Neural cell (in vitro differentiated cells): ENCODE data around the gene SRRM1.
"Not testable (repeated sequence)": the region's sequence is repeated elsewhere in the genome, so short reads cannot be mapped to it uniquely, and the experiment has no call there.

Source experiments
- CTCF ChIP-seq: fragments of 450-650 bp; IDR thresholded peaks from 2 replicates; pipeline ENCODE4 v1.5.1; 2014; ENCODE audit warnings: antibody characterized with exemption, mild to moderate bottlenecking, moderate library complexity; ENCODE audit not compliant: poor library complexity, severe bottlenecking
- EP300 ChIP-seq: fragments of 450-650 bp; conservative IDR thresholded peaks from 2 replicates; pipeline ENCODE4 v1.6.1; 2014; ENCODE audit warnings: antibody characterized with exemption, mild to moderate bottlenecking, moderate library complexity; ENCODE audit not compliant: poor library complexity, severe bottlenecking
- EZH2 ChIP-seq: fragments of 200-600, 300-800 bp; shearing (Covaris generic), sonication (generic); IDR thresholded peaks from 2 replicates; pipeline ENCODE4 v1.6.1; 2014; ENCODE audit warnings: antibody characterized with exemption, low read length, borderline replicate concordance, mild to moderate bottlenecking; ENCODE audit not compliant: insufficient read depth, poor library complexity, severe bottlenecking
- MXI1 ChIP-seq: fragments of 450-650 bp; conservative IDR thresholded peaks from 2 replicates; pipeline ENCODE4 v1.6.1; 2014; ENCODE audit warnings: antibody characterized with exemption, mild to moderate bottlenecking; ENCODE audit not compliant: poor library complexity, severe bottlenecking
- POLR2AphosphoS5 ChIP-seq: IDR thresholded peaks from 2 replicates; pipeline ENCODE4 v1.6.1; 2012
- REST ChIP-seq: IDR thresholded peaks from 2 replicates; pipeline ENCODE4 v1.6.1; 2012; ENCODE audit warnings: borderline replicate concordance
- SMC3 ChIP-seq: fragments of 450-650 bp; conservative IDR thresholded peaks from 2 replicates; pipeline ENCODE4 v1.6.1; 2014; ENCODE audit warnings: antibody characterized with exemption, mild to moderate bottlenecking, moderate library complexity; ENCODE audit not compliant: poor library complexity
- TAF1 ChIP-seq: IDR thresholded peaks from 2 replicates; pipeline ENCODE4 v1.6.1; 2012; ENCODE audit warnings: low read depth

GRCh38 chr1:24672686-24673085 is 29.6 kb downstream of the SRRM1 start:
- TF ChIP-seq CTCF, MXI1, TAF1, EZH2, EP300, POLR2AphosphoS5, SMC3, REST: not testable (repeated sequence)
